Measurements from ENCODE around the gene RELT.

The RELT gene

DNA sequence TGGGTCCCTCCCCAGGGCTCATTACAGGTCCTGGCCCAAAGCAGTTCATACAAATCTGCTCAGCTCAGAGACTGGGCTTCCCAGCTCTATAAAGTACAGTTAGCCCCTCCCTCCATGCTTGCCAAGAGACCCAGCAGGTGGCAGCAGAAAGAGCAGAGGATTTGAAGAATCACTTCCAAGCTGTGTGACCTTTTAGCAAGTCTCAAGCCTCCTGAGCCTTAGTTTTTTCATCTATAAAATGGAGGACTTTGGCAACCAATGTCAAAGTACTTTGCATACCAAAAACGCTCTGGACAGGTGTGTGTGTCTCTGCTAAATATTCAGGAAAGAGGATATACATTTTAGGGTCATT is 26.6 kb downstream of the RELT start:
- DNase-seq (ENCODE audit: low spot score) = no peak

GRCh38 chr11:73403541-73403940 is 27.3 kb downstream of the RELT start:
- DNase-seq (ENCODE audit: low spot score) = no peak
- TF ChIP-seq, protein P1, sequence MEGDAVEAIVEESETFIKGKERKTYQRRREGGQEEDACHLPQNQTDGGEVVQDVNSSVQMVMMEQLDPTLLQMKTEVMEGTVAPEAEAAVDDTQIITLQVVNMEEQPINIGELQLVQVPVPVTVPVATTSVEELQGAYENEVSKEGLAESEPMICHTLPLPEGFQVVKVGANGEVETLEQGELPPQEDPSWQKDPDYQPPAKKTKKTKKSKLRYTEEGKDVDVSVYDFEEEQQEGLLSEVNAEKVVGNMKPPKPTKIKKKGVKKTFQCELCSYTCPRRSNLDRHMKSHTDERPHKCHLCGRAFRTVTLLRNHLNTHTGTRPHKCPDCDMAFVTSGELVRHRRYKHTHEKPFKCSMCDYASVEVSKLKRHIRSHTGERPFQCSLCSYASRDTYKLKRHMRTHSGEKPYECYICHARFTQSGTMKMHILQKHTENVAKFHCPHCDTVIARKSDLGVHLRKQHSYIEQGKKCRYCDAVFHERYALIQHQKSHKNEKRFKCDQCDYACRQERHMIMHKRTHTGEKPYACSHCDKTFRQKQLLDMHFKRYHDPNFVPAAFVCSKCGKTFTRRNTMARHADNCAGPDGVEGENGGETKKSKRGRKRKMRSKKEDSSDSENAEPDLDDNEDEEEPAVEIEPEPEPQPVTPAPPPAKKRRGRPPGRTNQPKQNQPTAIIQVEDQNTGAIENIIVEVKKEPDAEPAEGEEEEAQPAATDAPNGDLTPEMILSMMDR (IDR thresholded peaks at IDR 0.05; ENCODE audit: extremely low read depth, missing control alignments) = no peak

More for the DNA sequence above, 26.6 kb downstream of the RELT start:
- TF ChIP-seq, protein P1 (IDR thresholded peaks at IDR 0.05; ENCODE audit: extremely low read depth, missing control alignments) = no peak

DNA sequence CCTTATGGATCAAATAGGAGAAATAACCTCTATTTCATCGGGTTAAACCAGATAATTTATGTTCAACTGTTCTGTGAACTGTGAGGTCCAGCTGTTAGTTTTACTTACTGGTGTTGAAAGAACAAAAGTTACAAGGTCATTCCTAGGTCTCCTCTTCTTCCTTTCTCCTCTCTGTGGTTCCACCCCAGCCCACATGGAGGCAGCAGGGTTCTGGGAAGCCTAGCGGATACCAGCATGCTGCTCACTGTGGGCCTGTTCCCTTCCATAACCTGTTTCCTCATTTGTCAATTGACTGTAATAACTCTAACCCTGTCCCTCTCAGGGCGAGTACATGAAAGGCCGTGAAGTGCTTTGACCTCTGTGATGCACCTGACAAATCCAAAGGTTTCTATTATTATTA is 27.8 kb downstream of the RELT start:
- TF ChIP-seq, protein P1 (IDR thresholded peaks at IDR 0.05; ENCODE audit: extremely low read depth, missing control alignments) = no peak
- no peak for DNase-seq (ENCODE audit: low spot score)

DNA sequence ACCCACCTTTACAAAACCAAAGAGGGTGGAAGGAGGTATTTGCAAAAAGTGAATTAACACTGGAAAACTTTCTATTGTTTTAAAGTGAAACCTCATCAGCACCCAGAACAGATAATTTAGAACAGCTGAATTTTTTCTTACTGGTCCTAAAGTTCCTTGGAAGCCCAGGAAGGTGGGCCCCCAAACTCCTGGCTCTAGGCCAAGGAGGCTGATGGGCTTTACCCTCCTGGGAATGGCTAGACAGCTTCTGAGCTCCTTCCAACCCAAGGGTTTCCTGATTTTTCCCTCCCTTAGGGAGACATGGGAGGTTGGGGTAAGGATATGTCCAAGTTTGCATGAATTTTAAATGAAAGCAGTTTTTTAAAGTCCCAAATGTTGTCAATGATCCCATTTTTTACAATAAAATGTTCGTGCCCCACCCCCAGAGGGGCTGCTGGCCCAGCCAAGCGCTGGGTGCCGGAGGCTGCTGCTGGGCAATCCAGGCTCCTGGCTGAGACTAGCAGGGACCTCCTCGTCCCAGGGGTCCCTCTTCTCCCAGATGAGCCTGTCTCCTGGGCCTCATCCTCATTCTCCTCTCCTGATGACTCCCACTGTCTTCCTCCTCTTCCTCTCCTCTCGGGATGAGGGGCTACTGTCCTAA is 28.4 kb downstream of the RELT start:
- DNase-seq (ENCODE audit: low spot score) = no peak
- TF ChIP-seq, protein P1 (IDR thresholded peaks at IDR 0.05; ENCODE audit: extremely low read depth, missing control alignments) = no peak

DNA sequence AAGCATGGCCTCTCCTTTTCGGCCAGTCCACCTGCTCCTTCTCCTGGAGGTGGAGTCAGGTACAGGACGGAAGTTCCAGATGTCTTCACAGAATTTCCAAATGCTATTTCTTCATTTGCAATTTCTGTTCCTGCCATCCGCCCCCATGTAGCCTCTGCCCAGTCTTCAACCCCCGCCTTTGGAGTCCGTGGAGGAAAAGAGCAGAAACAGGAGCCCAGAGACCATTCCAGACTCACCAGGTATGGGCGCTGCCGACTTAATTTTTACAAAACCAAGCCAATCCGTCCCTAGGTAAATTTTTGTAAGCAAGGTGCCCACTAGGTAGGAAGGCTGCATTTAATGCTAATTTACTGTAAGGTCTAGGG is 28.9 kb downstream of the RELT start:
- TF ChIP-seq, protein P1 (IDR thresholded peaks at IDR 0.05; ENCODE audit: extremely low read depth, missing control alignments) = no peak
- no peak for DNase-seq (ENCODE audit: low spot score)

DNA sequence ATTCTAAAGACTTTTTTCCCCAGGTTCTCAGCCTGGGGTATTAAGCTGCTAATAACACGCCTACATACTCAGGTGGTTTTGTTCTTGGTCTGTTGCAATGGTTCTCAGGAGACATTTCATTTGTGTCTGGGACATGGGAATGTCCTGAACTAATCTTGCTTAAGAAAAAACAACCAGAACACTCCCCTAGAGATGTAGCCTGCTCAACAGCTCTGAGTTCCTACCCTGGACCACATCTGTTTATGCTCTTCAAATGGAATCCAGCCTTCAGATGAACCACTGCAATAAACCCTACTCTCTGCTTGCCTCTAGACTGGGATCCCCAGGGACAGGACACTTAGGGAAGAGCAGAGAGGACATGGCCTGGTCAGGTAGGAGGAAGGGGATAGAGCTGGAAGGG is 29.9 kb downstream of the RELT start:
- TF ChIP-seq, protein P1 (IDR thresholded peaks at IDR 0.05; ENCODE audit: extremely low read depth, missing control alignments) = no peak
- DNase-seq (ENCODE audit: low spot score) = no peak

GRCh38 chr11:73406619-73407018 is 30.4 kb downstream of the RELT start:
- TF ChIP-seq, protein P1 (IDR thresholded peaks at IDR 0.05; ENCODE audit: extremely low read depth, missing control alignments) = no peak
- no peak for DNase-seq (ENCODE audit: low spot score)
